ENCODE measurements around the gene FMOD. TPM values are rescaled to one million over a fixed set of nuclear protein-coding genes. Genes with fewer than 3 reads are reported as not detected.

FMOD gene
- total RNA-seq, 2 donors from 2014 or later, result 25.2 to 29.6 TPM

GRCh38 chr1:203336097-203336496 lies 14.8 kb downstream of the FMOD start:
- DNase-seq, result peak; percentile 2 to 12
- ATAC-seq, result no peak
- intact Hi-C loops (cut with DNase I, micrococcal nuclease), result loop anchor here in 1 of 2 donors (5.0 kb wide), 1 partner anchor 64 kb away; no protein-coding TSS in a partner anchor

DNA sequence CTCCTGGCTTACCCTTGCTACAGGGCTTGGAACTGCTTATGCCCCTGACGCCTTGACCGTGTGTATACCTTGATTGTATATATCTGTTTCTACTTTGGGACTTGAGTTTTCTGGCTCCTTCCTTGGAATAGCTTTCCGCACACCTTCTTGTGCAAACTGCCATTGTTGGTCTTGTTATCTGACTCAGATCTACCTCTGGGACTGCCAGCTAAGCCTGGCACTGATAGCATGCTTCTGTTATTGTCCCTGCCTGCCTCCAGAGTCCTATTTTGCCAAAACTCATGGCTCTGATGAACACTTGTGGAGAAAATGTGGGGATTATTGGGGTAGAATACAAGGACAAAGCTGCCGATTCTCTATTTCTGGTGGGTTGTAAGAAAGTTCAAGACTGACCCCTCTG lies 15.4 kb downstream of the FMOD start:
- ATAC-seq, result no peak
- intact Hi-C loops (cut with DNase I, micrococcal nuclease), result loop anchor here in 1 of 2 donors (5.0 kb wide), 1 partner anchor 63 kb away; no protein-coding TSS in a partner anchor
- DNase-seq, result peak; percentile 2 to 20

- intact Hi-C loops (cut with DNase I, micrococcal nuclease), result no loop called here
- DNase-seq (no peak), ATAC-seq (no peak)
Measured at GRCh38 chr1:203331224-203331623, 19.7 kb downstream of the FMOD start.

DNA sequence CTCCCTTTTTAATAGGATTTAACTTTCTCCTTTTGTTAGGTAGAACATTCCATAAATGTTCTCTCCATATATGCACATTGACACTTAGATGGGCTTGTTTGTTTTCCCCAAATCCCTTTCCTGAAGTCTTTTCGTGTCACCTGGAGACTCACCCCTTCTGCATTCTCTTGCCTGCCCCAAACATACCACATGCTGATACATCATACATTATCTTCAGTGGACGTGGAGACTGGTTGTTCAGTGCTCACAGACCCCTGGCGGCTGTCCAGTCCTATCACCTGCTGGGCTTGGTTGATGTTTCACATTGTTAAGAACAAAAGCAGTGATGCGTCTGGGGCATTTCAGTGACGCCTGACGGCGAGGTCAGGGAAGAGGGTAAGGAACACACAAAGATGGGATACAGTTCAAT lies 22.2 kb downstream of the FMOD start:
- intact Hi-C loops (cut with DNase I, micrococcal nuclease), result loop anchor here in 1 of 2 donors (5.0 kb wide), 1 partner anchor 56 kb away; no protein-coding TSS in a partner anchor
- ATAC-seq, result peak; percentile 16
- peak; percentile 76 to 77 for DNase-seq

- ATAC-seq, result peak; percentile 43
- DNase-seq, result peak; percentile 79 to 80
Measured at GRCh38 chr1:203327684-203328457, 23.1 kb downstream of the FMOD start.

DNA sequence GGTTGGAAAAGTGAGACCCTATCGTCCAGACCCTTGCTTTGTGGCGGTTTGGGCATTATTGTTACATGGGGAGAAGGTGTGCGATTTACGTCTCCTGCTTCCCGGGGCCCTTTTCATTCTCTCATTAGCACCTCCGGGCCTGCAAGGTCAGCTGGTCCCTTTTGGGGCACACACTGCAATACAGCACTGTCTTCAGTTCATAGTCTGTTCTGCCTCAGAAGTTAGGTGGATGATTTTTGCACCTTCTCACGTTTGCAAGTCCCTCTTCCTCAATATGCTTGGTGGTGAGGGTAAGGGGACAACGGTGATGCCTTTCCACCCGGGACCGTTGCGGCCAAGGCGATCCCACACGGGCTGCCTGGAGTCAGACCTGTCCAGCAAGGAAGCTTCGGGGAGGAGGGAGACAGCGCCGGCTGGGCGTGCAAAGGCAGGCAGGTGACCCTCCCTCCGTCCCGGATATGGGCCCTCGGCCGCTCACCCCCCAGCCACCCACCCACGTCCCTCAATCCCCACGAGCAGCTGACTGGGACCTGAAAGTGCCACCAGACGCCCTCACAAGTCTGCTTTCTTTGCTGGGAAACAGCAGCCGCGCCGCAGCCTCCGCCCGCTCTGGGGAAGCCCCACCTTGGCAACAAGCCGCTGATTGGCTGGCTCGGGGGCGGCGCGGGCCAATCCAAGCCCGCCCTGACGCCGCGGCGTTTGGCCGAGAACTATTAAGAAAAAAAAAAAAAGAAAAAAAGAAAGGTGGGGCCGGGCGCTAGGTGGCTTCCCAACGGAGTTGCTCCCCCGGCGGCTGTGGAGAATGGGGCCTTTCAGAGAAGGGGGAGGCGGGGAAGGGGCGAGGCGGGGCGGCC lies 23.9 kb downstream of the FMOD start:
- DNase-seq (peak; percentile 95 to 96), ATAC-seq (peak; percentile 74)
- intact Hi-C loops (cut with DNase I, micrococcal nuclease), result loop anchor here in 1 of 2 donors (5.0 kb wide), 1 partner anchor 55 kb away; no protein-coding TSS in a partner anchor

More at GRCh38 chr1:203327684-203328457, 23.1 kb downstream of the FMOD start:
- intact Hi-C loops (cut with DNase I, micrococcal nuclease), result loop anchor here in 1 of 2 donors (5.0 kb wide), 1 partner anchor 56 kb away; no protein-coding TSS in a partner anchor

DNA sequence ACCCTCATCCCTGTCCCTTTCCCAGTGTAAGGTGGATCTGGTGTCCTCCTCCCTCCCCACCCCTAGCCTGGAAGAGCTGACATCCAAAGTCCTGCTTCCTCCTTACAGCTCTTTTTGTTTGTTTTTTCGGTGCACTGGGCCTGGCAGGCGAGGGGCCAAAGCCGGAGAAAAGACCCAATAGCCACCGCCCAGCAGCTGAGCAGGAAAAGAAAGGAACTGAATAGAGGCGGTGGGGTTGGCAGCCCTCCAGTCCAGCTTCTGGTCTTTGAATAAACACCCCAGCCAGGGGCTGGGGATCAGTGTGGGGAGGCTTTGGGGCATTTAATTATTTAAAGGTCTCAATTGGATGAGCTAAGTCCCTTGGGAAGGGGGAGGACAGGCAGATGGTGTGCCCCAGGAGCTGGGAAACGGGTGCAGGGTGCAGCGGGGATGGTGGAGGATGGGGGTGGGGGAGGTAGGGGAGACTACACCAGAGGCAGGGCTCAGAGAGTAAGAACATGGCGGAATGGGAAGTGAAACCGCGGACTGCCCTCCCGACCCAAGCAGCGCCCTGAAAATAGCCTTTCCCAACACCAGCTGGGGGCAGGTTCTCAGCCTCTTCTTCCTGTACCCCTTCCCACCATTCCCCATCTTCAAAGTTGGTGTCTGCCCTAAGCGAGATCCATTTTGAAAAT lies 25.4 kb downstream of the FMOD start:
- peak; percentile 36 for ATAC-seq
- DNase-seq, result peak; percentile 81 to 89
- intact Hi-C loops (cut with DNase I, micrococcal nuclease), result loop anchor here in 1 of 2 donors (5.0 kb wide), 1 partner anchor 53 kb away; no protein-coding TSS in a partner anchor

- DNase-seq (no peak), ATAC-seq (no peak)
- intact Hi-C loops (cut with DNase I, micrococcal nuclease), result loop anchor here in 1 of 2 donors (5.0 kb wide), 1 partner anchor 53 kb away; no protein-coding TSS in a partner anchor
Measured at GRCh38 chr1:203325026-203325417, 25.9 kb downstream of the FMOD start.

DNA sequence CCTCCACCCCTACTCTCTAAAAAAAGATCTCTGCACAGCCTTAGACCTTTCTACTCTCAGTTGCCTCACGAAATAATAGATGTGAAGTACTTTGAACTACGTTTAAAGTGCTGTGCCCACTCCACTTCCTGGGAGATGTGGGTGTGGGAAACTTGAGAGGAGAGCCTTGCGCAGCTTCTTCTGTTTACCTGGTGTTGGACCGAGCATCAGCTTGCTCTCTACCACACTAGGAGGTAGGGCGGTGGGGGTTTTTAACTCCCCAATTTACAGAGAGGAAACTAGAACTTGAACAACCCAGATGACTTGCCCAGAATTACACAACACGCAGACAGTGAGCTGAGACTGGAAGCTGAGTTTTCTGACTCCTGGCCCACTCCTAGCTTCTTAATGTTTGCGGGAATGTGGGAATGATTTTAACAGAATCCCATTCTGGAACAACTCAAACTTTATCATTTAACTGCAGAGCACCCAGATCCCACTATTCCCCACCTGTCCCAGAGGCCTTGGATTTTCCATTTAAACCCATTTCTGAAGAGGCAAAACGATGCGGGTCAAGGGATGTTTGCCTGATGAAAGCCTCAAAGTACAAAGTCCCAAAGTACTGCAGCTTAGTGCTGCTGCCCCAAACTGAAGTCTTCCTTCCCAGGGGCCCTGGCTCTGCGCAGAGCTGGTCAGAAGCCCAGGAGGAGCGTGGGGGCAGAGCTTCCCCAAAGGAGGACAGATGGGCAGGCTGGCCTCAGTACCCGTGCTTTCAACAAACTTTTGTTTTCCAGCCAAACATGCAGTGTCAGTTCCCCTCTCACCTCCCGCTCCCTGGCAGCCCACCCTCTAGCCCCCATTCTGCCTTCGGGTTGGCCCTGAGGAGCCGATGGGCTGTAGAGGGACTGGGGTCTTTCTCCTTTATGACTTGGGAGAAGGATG lies 26.6 kb downstream of the FMOD start:
- intact Hi-C loops (cut with DNase I, micrococcal nuclease), result loop anchor here in 1 of 2 donors (5.0 kb wide), 1 partner anchor 52 kb away; no protein-coding TSS in a partner anchor
- DNase-seq, result peak in 1 of 2 donors; percentile 57
- ATAC-seq, result peak; percentile 10

DNA sequence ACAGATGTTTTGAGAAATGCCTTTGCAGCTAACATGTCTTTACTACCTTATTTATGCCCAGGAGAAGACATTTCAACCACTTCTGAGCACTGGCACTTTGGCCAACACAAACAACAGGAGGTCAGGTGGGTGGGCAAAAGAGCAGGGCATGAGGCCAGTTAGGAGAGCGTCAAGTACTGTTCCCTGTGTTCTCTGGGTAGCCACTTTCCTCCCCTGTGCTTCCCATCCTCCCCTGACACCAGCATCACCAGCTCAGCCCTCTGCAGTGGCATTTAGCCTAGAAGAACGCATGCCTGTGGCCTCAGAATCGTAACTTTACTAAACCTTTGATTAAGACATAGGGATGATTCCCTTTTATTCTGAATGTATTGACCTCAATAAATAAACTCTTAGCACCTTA lies 27.3 kb downstream of the FMOD start:
- DNase-seq (no peak), ATAC-seq (no peak)
- intact Hi-C loops (cut with DNase I, micrococcal nuclease), result no loop called here

- intact Hi-C loops (cut with DNase I, micrococcal nuclease), result no loop called here
- no peak for DNase-seq
- ATAC-seq, result no peak
Measured at GRCh38 chr1:203322500-203323179, 28.3 kb downstream of the FMOD start.

DNA sequence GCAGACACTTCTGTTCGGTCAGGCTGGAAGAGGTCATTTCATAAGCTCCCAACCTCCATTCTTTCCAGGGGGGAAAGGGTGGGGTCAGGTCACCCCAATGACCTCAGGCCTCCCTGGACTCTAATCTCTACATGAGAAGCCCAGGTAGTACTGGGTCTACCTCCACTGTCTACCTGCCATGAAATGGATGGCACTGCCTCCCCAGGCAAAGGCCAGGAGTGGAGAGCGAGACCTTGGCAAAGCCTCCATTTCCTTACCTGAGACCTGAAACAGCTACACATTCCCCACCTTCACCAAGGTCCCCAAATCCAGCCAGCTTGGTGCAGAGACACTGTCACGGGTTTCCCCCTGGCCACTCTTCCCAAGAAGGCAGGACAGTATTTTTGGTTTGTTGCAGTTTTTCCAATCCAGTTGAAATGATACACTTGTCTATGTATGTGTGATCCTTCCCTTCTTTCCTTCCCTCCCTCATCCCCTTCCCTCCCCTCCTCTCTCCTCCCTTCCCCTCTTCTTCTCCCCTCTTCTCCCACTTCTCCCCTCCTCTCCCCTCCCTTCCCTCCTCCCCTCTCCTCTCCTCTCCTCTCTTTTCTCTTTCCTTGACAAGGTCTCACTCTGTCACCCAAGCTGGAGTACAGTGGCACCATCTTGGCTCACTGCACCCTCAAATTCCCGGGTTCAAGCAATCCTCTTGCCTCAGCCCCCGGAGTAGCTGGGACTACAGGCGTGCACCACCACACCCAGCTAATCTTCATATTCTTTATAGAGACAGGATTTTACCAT lies 29.5 kb downstream of the FMOD start:
- peak; percentile 2 for ATAC-seq
- intact Hi-C loops (cut with DNase I, micrococcal nuclease), result no loop called here
- DNase-seq, result no peak

GRCh38 chr1:203320591-203321272 lies 30.2 kb downstream of the FMOD start:
- intact Hi-C loops (cut with DNase I, micrococcal nuclease), result no loop called here
- DNase-seq (peak; percentile 80 to 89), ATAC-seq (peak; percentile 45)

- DNase-seq (no peak), ATAC-seq (no peak)
- intact Hi-C loops (cut with DNase I, micrococcal nuclease), result no loop called here
Measured at GRCh38 chr1:203318229-203318517, 32.7 kb downstream of the FMOD start.

DNA sequence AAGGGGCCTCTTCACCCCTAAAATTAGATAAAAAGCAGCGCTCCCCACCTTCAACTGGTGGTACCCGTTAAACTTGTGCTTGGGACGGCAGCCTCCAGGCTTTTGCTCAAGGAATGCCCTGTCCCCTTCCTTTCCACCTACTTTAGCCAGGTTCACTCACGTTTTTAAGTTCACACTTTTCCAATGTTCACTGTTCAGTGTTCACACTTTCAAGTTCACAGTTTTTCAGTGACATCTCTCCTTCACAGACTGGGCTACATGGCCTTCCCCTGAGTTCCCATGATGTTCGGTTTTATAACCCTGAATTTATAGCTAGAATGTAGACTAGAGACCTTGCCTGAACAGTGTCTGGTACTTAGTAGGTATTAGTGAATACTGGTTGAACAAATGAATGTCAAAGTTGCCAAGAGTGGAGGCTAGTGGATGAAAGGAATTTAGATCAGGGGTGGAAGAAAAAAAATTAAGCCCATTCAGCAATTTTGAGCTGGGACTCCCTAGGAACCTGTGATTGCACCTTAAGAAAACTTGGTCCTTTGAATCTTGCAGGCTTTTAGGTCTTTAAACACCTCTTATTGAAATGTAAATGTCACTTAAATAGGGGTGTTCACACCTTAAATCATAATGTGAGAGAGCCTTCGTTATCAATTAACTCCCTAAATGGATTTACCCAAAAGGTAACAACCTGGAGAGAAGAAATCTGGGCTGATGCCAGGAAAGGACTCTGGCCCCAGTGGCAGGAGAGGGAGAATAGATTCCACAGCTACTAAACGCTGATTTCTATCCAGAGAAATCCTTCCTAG lies 33.3 kb downstream of the FMOD start:
- ATAC-seq (no peak), DNase-seq (peak in 1 of 2 donors; percentile 20)
- intact Hi-C loops (cut with DNase I, micrococcal nuclease), result no loop called here
